Urinary bladder (tissue), 4 donors: Measurements from ENCODE around the gene GEMIN7. TPM values are rescaled to one million over a fixed set of nuclear protein-coding genes. Genes with fewer than 3 reads are reported as not detected.

Experiments
- DNase-seq: peaks from one replicate; pipeline ENCODE4 v3.0.0-alpha.2; 2015; ENCODE audit errors: extremely low spot score
- H3K27ac ChIP-seq: one replicate; pipeline ENCODE4 v1.5.1; 2013; ENCODE audit warnings: low read depth, mild to moderate bottlenecking, moderate library complexity
- H3K36me3 ChIP-seq: one replicate; pipeline ENCODE4 v1.6.1; 2013; ENCODE audit warnings: mild to moderate bottlenecking, moderate library complexity; ENCODE audit not compliant: insufficient read depth
- H3K4me1 ChIP-seq: one replicate; pipeline ENCODE4 v1.6.1; 2013; ENCODE audit warnings: mild to moderate bottlenecking, moderate library complexity; ENCODE audit not compliant: insufficient read depth
- H3K4me3 ChIP-seq: one replicate; pipeline ENCODE4 v1.5.1; 2013; ENCODE audit warnings: low read depth, low read length
- WGBS: extraction: QIAGEN DNeasy Blood & Tissue Kit; methylation state at CpG from one replicate; pipeline ENCODE4 v1.1.7; 2013; 5-methylcytosine and 5-hydroxymethylcytosine counted together
- polyA plus RNA-seq: library from polyadenylated mRNA; stranded (reverse); fragments of 200-250 nt; gene quantifications from one replicate; pipeline ENCODE4 v1.2.3, GENCODE V29; 2013
- total RNA-seq: library from RNA; depleted of rRNA; stranded (reverse); fragments of >200 nt; gene quantifications from one replicate; pipeline ENCODE4 v1.2.3, GENCODE V29; 2014
- donor health status: healthy with polysubstance abuse.
- donor health status: healthy.

The GEMIN7 gene
- total and polyA plus RNA-seq, 2 donors = 10.4 to 23.6 TPM

DNA sequence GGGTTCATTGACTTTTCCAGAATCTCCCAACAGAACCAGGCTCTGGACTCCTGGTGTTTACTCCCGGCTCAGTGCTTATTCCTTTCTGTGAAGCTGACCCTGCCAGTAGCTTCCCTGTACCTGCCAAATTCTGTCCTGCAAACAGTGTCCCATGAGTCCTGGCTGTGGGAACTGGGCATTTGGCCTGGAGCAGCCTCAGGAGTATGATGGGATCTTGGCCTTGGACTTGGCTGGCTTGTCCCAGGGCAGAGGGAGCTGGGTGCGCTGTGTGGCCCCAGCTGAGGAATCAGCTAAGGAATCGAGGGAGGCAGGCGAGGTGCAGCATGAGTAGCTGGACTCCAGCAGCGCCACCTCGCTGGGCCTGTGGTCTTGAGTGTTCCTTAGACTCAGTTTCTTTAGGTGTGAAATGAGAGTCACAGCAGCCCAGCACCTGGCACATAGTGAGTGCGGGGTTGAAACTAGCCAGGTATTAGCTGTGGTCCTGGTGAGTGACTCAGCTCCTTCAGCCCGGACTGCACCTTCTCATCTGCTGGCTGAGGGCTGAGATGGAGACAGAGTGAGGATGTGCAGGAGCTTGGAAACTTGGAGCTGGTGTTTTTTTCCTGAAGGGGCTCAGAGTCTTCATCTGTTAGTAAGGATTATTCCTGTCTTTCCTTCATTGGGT is 29.9 kb upstream of the GEMIN7 start:
- 87% methylated on average over 8 of the region's 8 CpGs for whole genome bisulfite sequencing
- DNase-seq = no peak
- no peak overlapping the region for H3K4me3 ChIP-seq
- H3K27ac ChIP-seq = no peak overlapping the region
- peaks cover 2% of the 10 kb centered on the region for H3K36me3 ChIP-seq
- no peaks in the 10 kb centered on the region for H3K4me1 ChIP-seq

DNA sequence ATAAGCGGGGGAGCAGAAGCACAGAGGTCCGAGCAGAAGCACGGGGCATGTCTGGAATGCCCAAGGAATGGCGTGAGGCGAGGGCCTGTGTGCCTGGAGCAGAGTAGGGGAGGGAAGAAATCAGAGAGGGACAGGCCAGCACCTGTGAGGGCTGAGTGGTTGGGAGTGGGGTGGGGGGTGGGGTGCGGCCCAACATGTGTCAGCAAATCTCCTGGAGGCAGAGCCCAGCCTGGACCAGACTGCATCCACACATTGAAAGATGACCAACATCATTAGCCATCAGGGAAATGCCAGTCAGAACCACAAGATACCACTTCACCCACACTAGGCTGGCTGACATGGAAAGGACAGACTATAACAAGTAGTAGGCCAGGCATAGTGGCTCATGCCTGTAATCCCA is 29.0 kb upstream of the GEMIN7 start:
- H3K36me3 ChIP-seq = peaks cover 2% of the 10 kb centered on the region
- H3K4me1 ChIP-seq = no peaks in the 10 kb centered on the region
- H3K27ac ChIP-seq = no peak overlapping the region

DNA sequence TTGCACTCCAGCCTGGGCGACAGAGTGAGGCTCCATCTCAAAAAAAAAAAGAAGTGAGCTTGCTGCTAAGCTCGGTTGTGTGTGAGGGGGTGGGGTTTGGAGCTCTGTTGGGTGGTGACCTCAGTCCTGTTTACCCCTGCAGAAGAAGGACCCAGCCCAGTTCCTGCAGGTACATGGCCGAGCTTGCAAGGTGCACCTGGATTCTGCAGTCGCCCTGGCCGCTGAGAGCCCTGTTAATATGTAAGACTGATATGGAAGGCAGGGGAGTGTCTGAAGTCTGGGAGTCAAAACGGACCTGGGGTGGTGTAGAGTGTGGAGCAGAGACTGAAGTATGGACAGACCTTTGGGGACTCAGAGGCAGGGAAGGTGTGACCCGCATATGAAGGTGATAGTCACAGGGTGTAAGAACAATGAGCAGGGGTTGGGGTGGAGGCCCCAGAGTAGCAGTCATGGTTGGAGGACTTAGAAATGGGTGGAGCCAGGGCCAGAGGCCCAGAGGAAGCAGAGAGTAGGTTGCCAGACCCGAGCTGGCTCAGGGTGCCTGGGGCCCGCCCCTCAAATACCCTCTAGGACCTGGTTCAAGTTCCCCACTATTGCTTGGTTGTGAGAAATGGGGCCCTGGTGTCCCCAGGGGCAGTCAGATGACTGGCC is 27.0 kb upstream of the GEMIN7 start:
- H3K4me3 ChIP-seq = no peak overlapping the region
- H3K4me1 ChIP-seq = no peaks in the 10 kb centered on the region
- no peak overlapping the region for H3K27ac ChIP-seq
- no peaks in the 10 kb centered on the region for H3K36me3 ChIP-seq
- 74% methylated on average over 9 of the region's 9 CpGs for WGBS
- no peak for DNase-seq

More for the DNA sequence above, 29.0 kb upstream of the GEMIN7 start:
- H3K4me3 ChIP-seq = no peak overlapping the region
- 85% methylated on average over 6 of the region's 6 CpGs for WGBS
- DNase-seq = no peak

DNA sequence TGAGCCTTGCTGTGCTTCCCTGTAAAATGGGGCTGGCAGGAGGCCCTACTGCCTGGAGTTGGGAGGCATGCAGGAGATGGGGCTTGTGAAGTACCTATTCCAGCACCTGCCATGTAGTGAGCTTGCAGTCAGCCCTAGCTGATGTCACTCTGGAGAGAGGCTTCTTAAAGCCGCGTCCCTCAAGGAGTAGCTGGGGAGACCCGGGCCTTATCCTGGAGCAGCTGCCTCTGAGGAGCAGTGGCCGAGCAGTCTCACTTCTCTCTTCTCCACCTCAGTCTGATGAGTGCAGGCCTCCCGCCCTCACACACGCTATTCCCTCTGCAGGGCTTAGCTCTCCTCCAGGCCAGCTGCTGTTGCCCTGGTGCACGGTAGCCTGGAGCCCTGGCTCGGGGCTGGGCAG is 22.2 kb upstream of the GEMIN7 start:
- Histone ChIP-seq H3K27ac (no peak overlapping the region), H3K4me3 (no peak overlapping the region), H3K36me3 (peaks cover 6% of the 10 kb centered on the region), H3K4me1 (no peaks in the 10 kb centered on the region)
- WGBS = 85% methylated on average over 8 of the region's 8 CpGs
- DNase-seq = no peak

DNA sequence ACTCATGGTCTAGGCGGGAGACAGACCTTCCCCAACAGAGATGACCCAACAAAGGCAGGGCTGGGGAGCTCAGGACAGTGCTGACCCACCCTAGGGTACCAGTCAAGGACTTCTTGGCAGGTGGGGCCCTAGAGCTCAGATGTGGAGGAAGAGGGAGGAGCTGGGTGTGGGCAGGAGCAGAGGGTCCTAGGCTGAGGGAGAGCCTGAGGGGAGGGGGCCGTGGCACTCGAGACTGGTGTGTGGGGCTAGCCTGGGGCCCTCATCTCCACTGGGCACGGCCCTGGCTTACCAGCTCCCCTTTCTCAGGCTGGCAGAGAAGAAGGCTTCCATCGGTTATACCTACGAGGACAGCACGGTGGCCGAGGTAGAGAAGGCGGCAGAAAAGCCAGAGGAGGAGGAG is 21.6 kb upstream of the GEMIN7 start:
- no peaks in the 10 kb centered on the region for H3K4me1 ChIP-seq
- WGBS = 87% methylated on average over 9 of the region's 9 CpGs
- peaks cover 6% of the 10 kb centered on the region for H3K36me3 ChIP-seq
- no peak overlapping the region for H3K27ac ChIP-seq
- no peak overlapping the region for H3K4me3 ChIP-seq
- DNase-seq = no peak

DNA sequence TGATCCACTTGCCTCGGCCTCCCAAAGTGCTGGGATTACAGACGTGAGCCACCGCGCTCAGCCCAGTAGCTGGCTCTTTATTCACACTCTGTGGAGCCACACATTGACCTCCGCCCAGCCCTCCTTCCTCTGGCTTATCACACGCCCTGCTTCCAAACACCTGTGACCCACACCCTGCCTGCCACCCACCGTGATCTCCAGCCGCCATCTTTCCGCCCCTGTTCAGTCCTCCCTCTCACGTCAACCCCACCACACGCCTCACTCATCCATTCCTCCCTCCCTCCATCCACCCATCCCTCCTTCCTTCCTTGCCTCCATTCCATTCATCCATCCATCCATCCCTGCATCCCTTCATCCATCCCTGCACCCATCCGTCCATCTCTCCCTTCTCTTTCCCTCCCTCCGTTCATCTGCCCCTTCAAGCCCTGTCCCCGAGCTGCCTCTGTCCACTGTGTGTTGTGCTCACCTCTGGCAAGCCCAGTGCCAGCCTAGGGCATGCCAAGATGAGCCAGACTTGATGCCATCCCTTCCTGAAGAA is 20.4 kb upstream of the GEMIN7 start:
- DNase-seq = no peak
- H3K4me1 ChIP-seq = no peaks in the 10 kb centered on the region
- no peak overlapping the region for H3K4me3 ChIP-seq
- H3K36me3 ChIP-seq = peaks cover 6% of the 10 kb centered on the region
- no peak overlapping the region for H3K27ac ChIP-seq
- WGBS = 86% methylated on average over 14 of the region's 14 CpGs

DNA sequence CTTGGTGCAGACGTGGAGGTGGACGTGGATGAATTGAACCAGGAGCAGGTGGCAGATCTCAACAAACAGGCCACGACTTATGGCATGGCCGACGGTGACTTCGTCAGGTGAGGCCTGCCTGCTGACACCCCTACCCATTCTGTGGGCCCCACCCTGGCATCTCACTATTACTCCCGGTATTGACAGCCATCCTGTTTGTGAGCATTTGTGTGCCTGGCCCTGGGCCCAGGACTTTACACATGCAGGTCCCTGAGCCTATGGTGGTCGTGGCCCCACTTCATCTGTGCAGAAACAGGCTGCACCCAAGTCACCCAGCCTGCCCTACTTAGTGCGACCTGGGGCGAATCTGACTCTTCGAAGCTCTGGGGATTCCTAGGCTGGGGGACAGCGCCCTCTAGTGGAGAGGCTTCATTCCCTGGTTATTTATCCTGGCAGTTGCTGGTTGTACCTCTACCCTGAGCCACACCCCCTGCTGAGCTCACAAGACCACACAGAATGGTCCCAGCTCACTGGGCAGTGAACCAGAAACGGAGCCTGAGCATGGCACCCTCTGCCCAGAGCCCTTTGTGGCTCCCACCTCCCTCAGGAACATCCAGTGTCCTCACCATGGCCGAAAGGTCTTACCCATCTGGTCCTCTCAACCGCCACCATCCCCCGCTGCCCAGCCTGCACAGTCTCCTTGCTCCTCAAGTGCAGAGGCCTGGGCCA is 19.6 kb upstream of the GEMIN7 start:
- DNase-seq = no peak
- WGBS = 59% methylated on average over 16 of the region's 16 CpGs
- Histone ChIP-seq H3K4me3 (no peak overlapping the region), H3K27ac (no peak overlapping the region), H3K36me3 (peaks cover 9% of the 10 kb centered on the region), H3K4me1 (no peaks in the 10 kb centered on the region)

DNA sequence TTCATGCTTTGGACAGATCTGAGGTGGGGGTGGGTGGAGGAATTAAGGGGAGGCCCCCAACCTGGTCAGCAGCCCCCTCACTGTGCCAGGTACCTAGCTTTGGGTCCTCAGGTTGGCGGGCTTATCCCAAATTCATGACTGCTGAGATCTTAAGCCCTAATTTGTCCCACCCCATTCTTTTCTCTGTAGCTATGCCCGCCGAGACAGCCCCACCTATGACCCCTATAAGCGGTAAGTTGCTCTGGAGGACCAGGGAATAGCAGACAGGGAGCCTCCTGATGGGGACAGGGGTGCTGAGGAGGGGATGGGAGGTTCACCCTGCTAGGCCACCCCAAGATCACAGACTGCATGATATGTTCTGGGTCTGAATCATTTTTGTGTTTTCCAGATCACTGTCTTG is 17.1 kb upstream of the GEMIN7 start:
- H3K4me3 ChIP-seq = no peak overlapping the region
- H3K4me1 ChIP-seq = no peaks in the 10 kb centered on the region
- H3K36me3 ChIP-seq = peaks cover 9% of the 10 kb centered on the region
- no peak overlapping the region for H3K27ac ChIP-seq
- 97% methylated on average over 4 of the region's 4 CpGs for WGBS
- no peak for DNase-seq

DNA sequence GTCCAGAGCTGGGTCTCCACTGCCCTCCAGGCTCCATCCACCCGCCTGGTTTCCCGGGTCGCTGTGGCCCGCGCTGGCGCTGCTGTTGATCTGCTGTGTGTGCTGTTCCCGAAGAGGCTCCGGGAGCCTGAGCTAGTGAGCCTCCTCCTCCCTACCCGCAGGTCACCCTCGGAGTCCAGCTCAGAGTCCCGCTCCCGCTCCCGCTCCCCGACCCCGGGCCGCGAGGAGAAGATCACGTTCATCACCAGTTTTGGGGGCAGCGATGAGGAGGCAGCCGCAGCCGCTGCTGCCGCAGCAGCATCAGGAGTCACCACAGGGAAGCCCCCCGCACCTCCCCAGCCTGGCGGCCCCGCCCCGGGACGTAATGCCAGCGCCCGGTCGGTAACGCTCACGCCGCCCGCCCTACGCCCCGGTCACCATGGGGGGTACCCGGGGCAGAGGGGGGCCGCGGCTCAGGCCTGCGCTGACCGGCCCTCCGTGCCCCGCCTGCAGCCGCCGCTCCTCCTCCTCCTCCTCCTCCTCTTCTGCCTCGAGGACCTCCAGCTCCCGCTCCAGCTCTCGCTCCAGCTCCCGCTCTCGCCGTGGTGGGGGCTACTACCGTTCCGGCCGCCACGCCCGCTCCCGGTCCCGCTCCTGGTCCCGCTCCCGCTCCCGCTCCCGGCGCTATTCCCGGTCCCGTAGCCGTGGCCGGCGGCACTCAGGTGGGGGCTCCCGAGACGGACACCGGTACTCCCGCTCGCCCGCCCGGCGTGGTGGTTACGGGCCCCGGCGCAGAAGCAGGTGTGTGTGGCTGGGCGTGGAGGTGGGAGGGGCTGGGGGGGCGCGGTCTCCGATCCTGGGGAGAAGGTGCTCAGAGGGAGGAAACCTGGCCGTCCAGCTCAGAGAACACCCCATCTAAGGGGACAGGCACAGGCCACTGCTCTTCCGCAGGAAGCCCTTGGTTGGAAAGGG is 14.9 kb upstream of the GEMIN7 start:
- WGBS = 96% methylated on average over 85 of the region's 85 CpGs
- DNase-seq = no peak
- Histone ChIP-seq H3K36me3 (peaks cover 19% of the 10 kb centered on the region), H3K4me1 (no peaks in the 10 kb centered on the region), H3K4me3 (no peak overlapping the region), H3K27ac (no peak overlapping the region)

DNA sequence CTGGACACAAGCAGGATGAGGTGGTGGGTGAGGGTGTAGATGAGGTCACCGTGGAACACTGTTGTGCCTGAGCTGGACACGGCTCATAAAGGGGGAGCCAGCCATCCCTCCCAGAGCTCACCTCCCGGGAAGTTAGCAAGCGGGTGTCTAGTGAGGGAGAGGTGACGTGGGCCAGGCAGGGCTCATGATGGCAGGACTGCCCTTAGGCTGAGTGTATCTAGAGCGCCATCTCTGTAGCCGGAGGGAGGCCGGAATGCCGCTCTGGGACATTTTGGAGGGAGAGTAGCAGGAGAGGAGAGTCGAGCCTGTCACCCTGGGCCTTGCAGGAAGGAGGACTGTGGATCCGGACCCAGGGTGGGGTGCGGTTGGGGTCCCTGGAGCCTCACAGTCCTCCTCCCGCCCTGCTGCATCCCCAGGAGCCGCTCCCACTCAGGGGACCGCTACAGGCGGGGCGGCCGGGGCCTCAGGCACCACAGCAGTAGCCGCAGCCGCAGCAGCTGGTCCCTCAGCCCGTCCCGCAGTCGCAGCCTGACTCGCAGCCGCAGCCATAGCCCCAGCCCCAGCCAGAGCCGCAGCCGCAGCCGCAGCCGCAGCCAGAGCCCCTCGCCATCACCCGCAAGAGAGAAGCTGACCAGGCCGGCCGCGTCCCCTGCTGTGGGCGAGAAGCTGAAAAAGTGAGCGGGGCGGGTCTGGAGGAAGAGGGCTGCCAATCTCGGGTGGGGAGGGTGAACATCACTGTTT is 12.0 kb upstream of the GEMIN7 start:
- DNase-seq = no peak
- no peak overlapping the region for H3K4me3 ChIP-seq
- H3K4me1 ChIP-seq = no peaks in the 10 kb centered on the region
- peaks cover 18% of the 10 kb centered on the region for H3K36me3 ChIP-seq
- 91% methylated on average over 38 of the region's 38 CpGs for WGBS
- H3K27ac ChIP-seq = no peak overlapping the region

DNA sequence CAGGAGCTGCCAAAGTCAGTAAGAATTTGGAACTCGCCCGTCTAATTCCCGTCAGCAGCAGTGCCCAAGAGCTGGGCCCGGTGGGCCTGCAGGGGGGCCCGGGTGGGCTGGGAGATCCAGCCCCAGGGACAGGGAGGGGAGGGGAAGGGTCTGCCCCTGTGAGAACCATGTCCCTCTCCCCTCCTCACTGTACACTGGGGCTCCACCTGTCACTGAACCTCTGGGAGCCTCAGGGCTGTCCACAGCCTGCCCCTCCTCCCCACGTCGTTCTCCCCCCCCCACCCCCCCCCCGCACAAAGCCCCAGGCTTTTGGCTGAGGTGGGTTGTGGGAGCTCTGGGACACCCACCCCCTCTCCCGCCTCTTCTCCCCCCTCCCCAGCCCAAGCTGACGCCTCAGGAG is 11.0 kb upstream of the GEMIN7 start:
- no peak for DNase-seq
- Histone ChIP-seq H3K4me3 (no peak overlapping the region), H3K27ac (no peak overlapping the region), H3K36me3 (peaks cover 18% of the 10 kb centered on the region), H3K4me1 (no peaks in the 10 kb centered on the region)
- 79% methylated on average over 10 of the region's 10 CpGs for WGBS

DNA sequence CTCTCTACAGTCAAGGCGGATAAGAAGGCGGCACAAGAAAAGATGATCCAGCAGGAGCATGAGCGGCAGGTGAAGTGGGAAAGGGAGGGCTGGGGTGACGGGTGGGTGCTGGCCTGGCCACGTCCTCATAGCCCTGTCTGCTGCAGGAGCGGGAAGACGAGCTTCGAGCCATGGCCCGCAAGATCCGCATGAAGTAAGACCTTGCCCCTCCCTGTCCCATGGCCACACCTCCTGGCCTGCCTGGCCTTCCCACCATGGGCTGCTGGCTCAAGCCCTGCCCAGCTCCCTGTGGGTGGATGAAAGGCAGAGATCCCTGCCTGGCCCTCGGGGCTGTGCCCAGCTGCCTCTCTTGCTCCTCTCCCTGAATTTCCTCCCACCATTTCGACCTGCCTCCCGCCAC is 10.0 kb upstream of the GEMIN7 start:
- WGBS = 66% methylated on average over 13 of the region's 13 CpGs
- no peak for DNase-seq
- H3K36me3 ChIP-seq = peaks cover 16% of the 10 kb centered on the region
- no peak overlapping the region for H3K27ac ChIP-seq
- H3K4me3 ChIP-seq = no peak overlapping the region
- no peaks in the 10 kb centered on the region for H3K4me1 ChIP-seq
